ENCODE data around the gene KLHL3.

Gene KLHL3

DNA sequence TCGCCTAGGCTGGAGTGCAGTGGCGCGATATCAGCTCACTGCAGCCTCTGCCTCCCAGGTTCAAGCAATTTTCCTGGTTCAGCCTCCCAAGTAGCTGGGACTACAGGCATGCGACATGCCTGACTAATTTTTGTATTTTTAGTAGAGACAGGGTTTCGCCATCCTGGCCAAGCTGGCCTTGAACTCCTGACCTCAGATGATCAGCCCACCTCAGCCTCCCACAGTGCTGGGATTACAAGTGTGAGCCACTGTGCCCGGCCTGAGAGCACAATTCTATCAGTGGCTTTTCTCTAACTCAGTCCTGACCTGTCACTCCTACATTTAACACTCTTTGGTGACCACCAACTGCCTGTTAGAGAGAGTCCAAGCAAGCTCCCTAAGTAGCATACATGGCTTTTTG lies 154.1 kb downstream of the KLHL3 start:
- no peak for DNase-seq (ENCODE audit: low read depth in 3 of 3)

GRCh38 chr5:137580030-137580429 lies 155.9 kb downstream of the KLHL3 start:
- DNase-seq (ENCODE audit: low read depth in 3 of 3): no peak

DNA sequence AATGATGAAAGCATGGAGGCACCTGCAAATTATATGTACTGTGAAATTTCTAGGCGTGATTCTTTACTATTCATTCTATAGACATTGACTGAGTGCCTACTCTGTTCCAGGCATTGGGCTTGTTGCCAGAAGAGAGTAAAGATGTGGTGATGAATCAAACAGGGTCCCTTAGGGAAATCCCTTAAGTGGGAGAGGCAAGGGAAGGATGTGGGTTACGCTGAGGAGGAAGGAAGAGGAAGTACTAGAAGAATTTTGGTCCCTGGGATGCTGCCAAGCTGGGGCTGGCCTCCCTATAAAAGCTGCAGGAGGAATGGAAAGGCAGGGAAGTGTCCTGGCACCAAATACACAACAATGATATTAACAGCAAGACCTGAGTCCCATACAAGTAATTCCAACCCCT lies 160.0 kb downstream of the KLHL3 start:
- DNase-seq (ENCODE audit: low read depth in 3 of 3): no peak

DNA sequence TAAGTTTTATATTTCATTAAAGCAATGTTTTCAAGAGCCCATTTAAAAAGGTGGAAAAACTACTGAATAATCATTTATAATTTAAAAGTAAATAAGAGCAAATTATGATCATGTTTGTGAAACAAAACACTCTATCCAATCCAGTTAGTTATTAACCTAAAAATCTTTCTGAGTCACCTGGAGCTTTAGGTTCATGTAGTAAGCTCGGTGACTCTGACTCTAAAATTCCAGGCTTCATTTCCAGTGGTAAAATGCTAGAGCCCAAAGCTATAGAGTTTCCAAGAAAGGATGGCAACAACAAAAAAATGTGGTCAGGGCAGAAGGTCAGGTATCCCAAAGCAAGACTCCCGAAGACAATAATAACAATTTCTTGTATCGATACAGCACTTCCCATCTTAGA lies 160.7 kb downstream of the KLHL3 start:
- no peak for DNase-seq (ENCODE audit: low read depth in 3 of 3)

GRCh38 chr5:137573376-137573775 lies 162.5 kb downstream of the KLHL3 start:
- no peak for DNase-seq (ENCODE audit: low read depth in 3 of 3)

DNA sequence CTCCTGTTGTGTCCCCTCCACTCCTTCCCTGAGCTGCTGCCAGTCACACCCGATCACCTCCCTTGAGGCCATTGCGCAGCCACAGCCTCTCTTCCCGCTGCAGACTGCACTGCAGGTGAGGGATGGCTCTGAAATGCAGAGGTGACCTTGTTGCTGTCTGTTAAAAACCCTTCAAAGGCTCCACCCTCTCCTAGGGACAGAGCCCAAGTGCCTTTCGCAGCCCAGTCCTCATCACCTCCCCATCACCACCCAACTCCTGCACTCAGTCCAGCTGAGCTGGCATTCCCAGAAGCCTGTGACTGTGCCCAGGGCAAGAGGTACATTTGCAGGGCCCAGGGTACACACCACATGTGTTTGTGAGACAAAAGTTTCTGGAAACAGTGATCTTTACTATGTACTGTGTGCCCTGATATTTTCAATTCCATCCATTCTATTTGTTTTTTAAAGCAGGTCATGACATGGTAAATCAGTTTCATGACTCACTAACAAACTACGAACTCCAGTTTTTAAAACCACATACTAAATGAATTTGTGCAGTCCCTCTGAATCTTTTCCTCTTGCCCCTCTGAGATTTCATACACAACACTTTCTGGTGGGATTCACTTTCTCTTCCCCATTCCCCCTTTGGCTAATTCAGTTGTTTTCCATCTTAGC lies 163.7 kb downstream of the KLHL3 start:
- DNase-seq (ENCODE audit: low read depth in 3 of 3): no peak

DNA sequence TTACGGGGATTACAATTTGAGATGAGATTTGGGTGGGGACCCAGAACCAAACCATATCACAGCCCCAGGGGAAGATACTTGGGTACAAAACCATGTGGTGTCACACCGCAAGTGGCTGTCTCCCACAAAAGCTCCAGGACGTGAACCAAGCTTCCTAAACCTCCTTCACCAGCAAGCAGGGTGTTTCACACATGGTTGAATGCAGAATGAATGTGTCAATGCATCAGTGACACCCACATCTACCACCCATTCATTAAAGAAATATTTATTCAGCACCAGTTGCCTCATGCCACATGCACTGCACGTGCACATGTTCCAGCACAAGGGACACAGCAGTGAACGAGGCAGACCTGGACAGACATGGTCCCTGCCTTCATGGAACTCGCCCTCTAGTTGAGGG lies 165.8 kb downstream of the KLHL3 start:
- no peak for DNase-seq (ENCODE audit: low read depth in 3 of 3)

All from stimulated activated CD4-positive, alpha-beta T cell treated with anti-CD3 and anti-CD28 coated beads, TNF-alpha, amount 100 ng/mL, for 24 hours (primary cell).